ENCODE results near the gene ADAMTS14. TPM values are rescaled to one million over a fixed set of nuclear protein-coding genes. Genes with fewer than 3 reads are reported as not detected.

Gene ADAMTS14
- total RNA-seq, 1 experiment from 2014 or later: 2.1 TPM

GRCh38 chr10:70723771-70724170, 51.5 kb downstream of the ADAMTS14 start:
- no peak for TF ChIP-seq ERG (CRISPR knock-in tag; IDR thresholded peaks at IDR 0.05)
- no peak for TF ChIP-seq CREM (CRISPR knock-in tag; IDR thresholded peaks at IDR 0.05)
- ATAC-seq (no peak), DNase-seq (ENCODE audit: low spot score) (no peak)
- H3K4me1 Mint-ChIP-seq: peaks cover 10% of the 10 kb centered on the region
- POLR2A ChIA-PET: no interaction called here
- peaks cover 6% of the 10 kb centered on the region for H3K36me3 Mint-ChIP-seq
- H3K9me3 Mint-ChIP-seq: peaks cover 15% of the 10 kb centered on the region
- CTCF ChIA-PET: no interaction called here
- H3K27me3 Mint-ChIP-seq (ENCODE audit: low read depth): peaks cover 4% of the 10 kb centered on the region; the same call in 1 of the 2 replicates
- H3K27ac Mint-ChIP-seq: no peak overlapping the region
- H3K4me3 Mint-ChIP-seq: no peak overlapping the region

GRCh38 chr10:70726909-70727495, 54.7 kb downstream of the ADAMTS14 start:
- Mint-ChIP-seq H3K4me3 (no peak overlapping the region), H3K27ac (no peak overlapping the region), H3K4me1 (peaks cover 19% of the 10 kb centered on the region), H3K36me3 (peaks cover 6% of the 10 kb centered on the region), H3K9me3 (peaks cover 15% of the 10 kb centered on the region), H3K27me3 (ENCODE audit: low read depth) (peaks cover 4% of the 10 kb centered on the region; the same call in 1 of the 2 replicates)
- ChIA-PET POLR2A (no interaction called here), CTCF (no interaction called here)
- ATAC-seq: no peak
- TF ChIP-seq ELF4 (CRISPR knock-in tag; IDR thresholded peaks at IDR 0.05; ENCODE audit: low read depth) (no peak), ZNF138 (CRISPR knock-in tag; conservative IDR thresholded peaks at IDR 0.05) (no peak), USF2 (CRISPR knock-in tag; IDR thresholded peaks at IDR 0.05) (no peak), ATF2 (CRISPR knock-in tag; IDR thresholded peaks at IDR 0.05; ENCODE audit: borderline replicate concordance, low read depth) (no peak), FOXJ3 (CRISPR knock-in tag; IDR thresholded peaks at IDR 0.05; ENCODE audit: borderline replicate concordance) (no peak), ATF6 (CRISPR knock-in tag; IDR thresholded peaks at IDR 0.05) (no peak), ATF1 (CRISPR knock-in tag; IDR thresholded peaks at IDR 0.05) (no peak), MLX (CRISPR knock-in tag; IDR thresholded peaks at IDR 0.05) (no peak), ZNF416 (CRISPR knock-in tag; IDR thresholded peaks at IDR 0.05) (no peak), ZBTB43 (CRISPR knock-in tag; IDR thresholded peaks at IDR 0.05) (no peak), GABPB1 (CRISPR knock-in tag; IDR thresholded peaks at IDR 0.05) (no peak), IRF2 (CRISPR knock-in tag; IDR thresholded peaks at IDR 0.05; ENCODE audit: borderline replicate concordance, low read depth) (no peak), E2F5 (CRISPR knock-in tag; IDR thresholded peaks at IDR 0.05) (no peak), RELA (CRISPR knock-in tag; IDR thresholded peaks at IDR 0.05; ENCODE audit: borderline replicate concordance) (no peak), CDX4 (CRISPR knock-in tag; IDR thresholded peaks at IDR 0.05; ENCODE audit: borderline replicate concordance) (no peak), AR (CRISPR knock-in tag; IDR thresholded peaks at IDR 0.05) (no peak), ZNF263 (CRISPR knock-in tag; IDR thresholded peaks at IDR 0.05; ENCODE audit: low read depth) (no peak), PRRX2 (CRISPR knock-in tag; IDR thresholded peaks at IDR 0.05) (no peak), MXD4 (CRISPR knock-in tag; IDR thresholded peaks at IDR 0.05; ENCODE audit: borderline replicate concordance) (no peak)
- no peak for DNase-seq (ENCODE audit: low spot score)

Measured in WTC11 (cell line).